ENCODE results near the gene CCDC171.

- no peak for TF ChIP-seq POLR2A (IDR thresholded peaks at IDR 0.05; ENCODE audit: low read depth, low read length)
- no peak for TF ChIP-seq TAF1 (IDR thresholded peaks at IDR 0.05; ENCODE audit: borderline replicate concordance, low read depth, low read length)
- no peak for TF ChIP-seq POLR2AphosphoS5 (IDR thresholded peaks at IDR 0.05; ENCODE audit: low read depth, low read length)
Observed at GRCh38 chr9:15935661-15936305, 382.9 kb downstream of the CCDC171 start.
